Glutamatergic neuron (in vitro differentiated cells): ENCODE data around the gene PLK5. TPM values are rescaled to one million over a fixed set of nuclear protein-coding genes. Genes with fewer than 3 reads are reported as not detected.
"Not testable (repeated sequence)": the region's sequence is repeated elsewhere in the genome, so short reads cannot be mapped to it uniquely, and the experiment has no call there.

Source experiments
- DNase-seq: peaks from one replicate; pipeline ENCODE4 v3.0.0; 2022
- H3K27ac Mint-ChIP-seq: one replicate; pipeline ENCODE4 v1.8.0; 2020; ENCODE audit warnings: mild to moderate bottlenecking, mixed read lengths, inconsistent platforms; ENCODE audit not compliant: unreplicated experiment
- H3K27me3 Mint-ChIP-seq: one replicate; pipeline ENCODE4 v1.8.0; 2020; ENCODE audit warnings: mild to moderate bottlenecking, moderate library complexity, mixed read lengths, inconsistent platforms; ENCODE audit not compliant: unreplicated experiment
- H3K36me3 Mint-ChIP-seq: one replicate; pipeline ENCODE4 v1.8.0; 2020; ENCODE audit warnings: mild to moderate bottlenecking, mixed read lengths, inconsistent platforms; ENCODE audit not compliant: unreplicated experiment
- H3K4me1 Mint-ChIP-seq: one replicate; pipeline ENCODE4 v1.8.0; 2020; ENCODE audit warnings: mild to moderate bottlenecking, low read depth, mixed read lengths, inconsistent platforms; ENCODE audit not compliant: unreplicated experiment
- H3K4me3 Mint-ChIP-seq: one replicate; pipeline ENCODE4 v1.8.0; 2020; ENCODE audit warnings: mild to moderate bottlenecking, mixed read lengths, inconsistent platforms; ENCODE audit not compliant: unreplicated experiment
- H3K9me3 Mint-ChIP-seq: one replicate; pipeline ENCODE4 v1.8.0; 2020; ENCODE audit warnings: mild to moderate bottlenecking, moderate library complexity, mixed read lengths, inconsistent platforms; ENCODE audit not compliant: unreplicated experiment
- total RNA-seq: library from RNA; stranded (reverse); fragmentation: NEBNext Ultra II Directional; extraction: Animal tissue kit (Norgen Biotek cat#: 25700); gene quantifications from one replicate; pipeline ENCODE4 v1.2.1, GENCODE V29; 2021; ENCODE audit not compliant: unreplicated experiment
- TF ChIP-seq, protein P1 (sequence below): fragments of 200-600 bp; sonication (generic); IDR thresholded peaks from one replicate; pipeline ENCODE4 v1.5.0; 2021; ENCODE audit not compliant: partially characterized antibody, unreplicated experiment

The PLK5 gene
- total RNA-seq, 1 donor from 2014 or later = 0.69 TPM

DNA sequence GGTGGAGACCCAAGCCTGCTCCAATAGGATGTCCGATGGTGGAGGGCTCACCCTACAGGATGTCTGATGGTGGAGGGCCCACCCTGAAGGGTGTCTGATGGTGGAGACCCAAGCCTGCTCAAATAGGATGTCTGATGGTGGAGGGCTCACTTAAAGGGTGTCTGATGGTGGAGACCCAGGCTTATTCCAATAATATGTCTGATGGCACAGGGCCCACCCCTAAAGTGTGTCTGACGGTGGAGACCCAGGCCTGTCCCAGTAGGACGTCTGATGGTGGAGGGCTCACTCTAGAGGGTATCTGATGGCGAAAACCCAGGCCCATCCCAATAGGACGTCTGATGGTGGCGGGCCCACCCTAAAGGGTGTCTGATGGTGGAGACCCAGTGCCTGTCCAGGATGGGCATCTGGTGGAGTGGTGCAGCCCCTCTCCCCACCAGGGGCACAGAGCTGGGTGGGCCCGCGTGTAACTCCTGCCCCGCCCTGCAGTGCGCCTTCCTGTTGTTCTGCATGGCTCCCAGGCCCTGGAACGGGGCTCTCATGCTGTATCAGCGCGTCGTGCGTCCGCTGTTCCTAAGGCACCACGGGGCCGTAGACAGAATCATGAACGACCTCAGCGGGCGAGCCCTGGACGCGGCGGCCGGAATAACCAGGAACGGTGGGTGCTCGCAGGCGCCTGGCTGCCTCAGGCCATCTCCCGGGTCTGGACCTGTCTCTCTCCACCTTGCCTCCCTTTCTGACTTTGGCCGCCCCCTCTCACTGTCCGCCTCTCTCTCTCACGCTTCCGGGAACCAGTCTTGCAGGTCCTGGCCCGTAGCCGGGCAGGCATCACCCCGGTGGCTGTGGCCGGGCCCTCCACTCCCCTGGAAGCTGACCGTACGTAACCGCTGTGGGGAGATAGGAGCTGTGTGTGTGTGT, 27.8 kb upstream of the PLK5 start:
- Mint-ChIP-seq H3K27me3 (peaks cover 7% of the 10 kb centered on the region), H3K36me3 (no peaks in the 10 kb centered on the region), H3K27ac (no peak overlapping the region), H3K4me3 (no peak overlapping the region), H3K4me1 (peaks cover 10% of the 10 kb centered on the region), H3K9me3 (peaks cover 5% of the 10 kb centered on the region)
- TF ChIP-seq, protein P1, sequence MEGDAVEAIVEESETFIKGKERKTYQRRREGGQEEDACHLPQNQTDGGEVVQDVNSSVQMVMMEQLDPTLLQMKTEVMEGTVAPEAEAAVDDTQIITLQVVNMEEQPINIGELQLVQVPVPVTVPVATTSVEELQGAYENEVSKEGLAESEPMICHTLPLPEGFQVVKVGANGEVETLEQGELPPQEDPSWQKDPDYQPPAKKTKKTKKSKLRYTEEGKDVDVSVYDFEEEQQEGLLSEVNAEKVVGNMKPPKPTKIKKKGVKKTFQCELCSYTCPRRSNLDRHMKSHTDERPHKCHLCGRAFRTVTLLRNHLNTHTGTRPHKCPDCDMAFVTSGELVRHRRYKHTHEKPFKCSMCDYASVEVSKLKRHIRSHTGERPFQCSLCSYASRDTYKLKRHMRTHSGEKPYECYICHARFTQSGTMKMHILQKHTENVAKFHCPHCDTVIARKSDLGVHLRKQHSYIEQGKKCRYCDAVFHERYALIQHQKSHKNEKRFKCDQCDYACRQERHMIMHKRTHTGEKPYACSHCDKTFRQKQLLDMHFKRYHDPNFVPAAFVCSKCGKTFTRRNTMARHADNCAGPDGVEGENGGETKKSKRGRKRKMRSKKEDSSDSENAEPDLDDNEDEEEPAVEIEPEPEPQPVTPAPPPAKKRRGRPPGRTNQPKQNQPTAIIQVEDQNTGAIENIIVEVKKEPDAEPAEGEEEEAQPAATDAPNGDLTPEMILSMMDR = no peak
- DNase-seq = no peak

DNA sequence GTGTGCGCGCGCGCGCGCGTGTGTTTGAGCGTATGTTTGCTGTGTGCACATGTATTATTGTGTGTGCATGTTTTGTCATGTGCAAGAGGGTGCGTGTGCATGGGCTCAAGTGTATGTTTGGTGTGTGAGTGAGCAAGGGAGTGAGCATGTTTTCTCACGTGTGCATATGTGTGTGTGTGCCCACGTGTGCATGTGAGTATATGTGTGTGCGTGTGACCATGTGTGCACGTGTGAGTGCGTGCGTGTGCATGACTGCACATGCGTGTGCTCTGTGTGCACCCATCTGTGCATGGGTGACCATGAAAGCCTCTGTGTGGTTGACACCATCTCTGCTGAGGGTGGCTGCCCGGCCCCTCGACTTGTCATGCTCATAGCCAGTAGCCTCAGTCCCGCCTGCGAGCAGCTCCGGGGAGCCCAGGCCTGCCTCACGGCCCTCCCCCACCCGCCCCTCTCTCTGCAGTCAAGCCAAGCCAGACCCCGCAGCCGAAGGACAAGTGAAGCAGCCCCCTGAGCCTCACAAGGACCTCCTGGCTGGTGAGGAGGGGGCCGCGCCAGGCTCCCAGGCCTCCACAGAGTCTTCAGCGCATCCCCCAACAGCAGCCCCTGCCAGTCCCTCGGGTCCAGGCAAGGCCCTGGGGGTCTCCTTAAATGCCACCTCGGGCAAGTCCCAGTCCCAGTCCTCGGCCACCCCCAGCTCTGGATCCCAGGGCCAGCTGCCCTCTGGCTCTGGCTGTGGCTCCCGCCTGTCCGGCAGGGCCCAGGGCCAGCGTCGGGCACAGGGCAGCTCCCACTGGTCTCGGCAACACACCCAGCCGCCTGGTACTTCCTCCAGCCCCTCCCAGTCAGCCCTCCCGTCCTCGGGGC, 26.9 kb upstream of the PLK5 start:
- Mint-ChIP-seq H3K27me3 (peaks cover 7% of the 10 kb centered on the region), H3K36me3 (no peaks in the 10 kb centered on the region), H3K4me3 (no peak overlapping the region), H3K9me3 (peaks cover 5% of the 10 kb centered on the region), H3K27ac (peak overlapping the region; percentile 75), H3K4me1 (peaks cover 7% of the 10 kb centered on the region)
- DNase-seq = no peak
- TF ChIP-seq, protein P1 = no peak

DNA sequence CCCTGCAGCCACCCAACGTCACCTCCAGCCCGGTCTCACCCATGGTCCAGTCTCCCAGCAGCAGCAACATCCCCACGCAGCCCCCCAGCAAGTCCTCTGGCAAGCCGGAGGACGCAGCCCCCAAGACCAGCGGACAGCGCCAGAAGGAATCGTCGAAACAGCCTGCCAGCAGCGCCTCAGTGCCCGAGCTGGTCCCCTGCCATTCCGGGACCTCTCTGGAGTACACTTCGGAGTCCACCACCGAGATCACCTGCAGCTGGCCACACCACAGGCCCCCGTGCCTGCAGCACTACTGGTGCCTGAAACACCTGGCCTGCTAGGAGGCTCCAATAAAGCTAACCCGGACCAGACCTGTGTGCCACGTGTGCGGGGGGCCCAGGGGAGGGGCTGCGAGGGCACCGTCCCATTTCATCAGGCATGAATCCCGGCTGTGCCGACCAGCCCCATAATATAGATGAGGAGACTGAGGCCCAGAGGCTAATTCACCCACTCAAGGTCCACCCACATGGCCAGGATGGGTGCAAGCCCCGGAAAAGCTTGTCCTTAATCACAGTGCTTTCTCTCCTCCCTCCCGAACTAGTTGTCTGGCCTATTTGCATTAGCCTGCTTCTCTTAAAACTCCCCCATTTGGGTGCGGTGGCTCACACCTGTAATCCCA, 26.2 kb upstream of the PLK5 start:
- H3K27ac Mint-ChIP-seq = peak overlapping the region; percentile 73
- TF ChIP-seq, protein P1 = no peak
- DNase-seq = no peak
- no peak overlapping the region for H3K4me3 Mint-ChIP-seq
- H3K27me3 Mint-ChIP-seq = peaks cover 7% of the 10 kb centered on the region
- no peaks in the 10 kb centered on the region for H3K36me3 Mint-ChIP-seq
- peaks cover 6% of the 10 kb centered on the region for H3K9me3 Mint-ChIP-seq
- peaks cover 7% of the 10 kb centered on the region for H3K4me1 Mint-ChIP-seq

DNA sequence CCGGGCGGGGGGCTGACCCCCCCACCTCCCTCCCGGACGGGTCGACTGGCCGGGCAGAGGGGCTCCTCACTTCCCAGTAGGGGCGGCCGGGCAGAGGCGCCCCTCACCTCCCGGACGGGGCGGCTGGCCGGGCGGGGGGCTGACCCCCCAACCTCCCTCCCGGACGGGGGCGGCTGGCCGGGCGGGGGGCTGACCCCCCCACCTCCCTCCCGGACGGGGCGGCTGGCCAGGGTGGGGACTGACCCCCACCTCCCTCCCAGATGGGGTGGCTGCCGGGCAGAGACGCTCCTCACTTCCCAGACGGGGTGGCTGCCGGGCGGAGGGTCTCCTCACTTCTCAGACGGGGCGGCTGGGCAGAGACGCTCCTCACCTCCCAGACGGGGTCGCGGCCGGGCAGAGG, 24.6 kb upstream of the PLK5 start:
- not testable (repeated sequence) for H3K36me3 Mint-ChIP-seq

DNA sequence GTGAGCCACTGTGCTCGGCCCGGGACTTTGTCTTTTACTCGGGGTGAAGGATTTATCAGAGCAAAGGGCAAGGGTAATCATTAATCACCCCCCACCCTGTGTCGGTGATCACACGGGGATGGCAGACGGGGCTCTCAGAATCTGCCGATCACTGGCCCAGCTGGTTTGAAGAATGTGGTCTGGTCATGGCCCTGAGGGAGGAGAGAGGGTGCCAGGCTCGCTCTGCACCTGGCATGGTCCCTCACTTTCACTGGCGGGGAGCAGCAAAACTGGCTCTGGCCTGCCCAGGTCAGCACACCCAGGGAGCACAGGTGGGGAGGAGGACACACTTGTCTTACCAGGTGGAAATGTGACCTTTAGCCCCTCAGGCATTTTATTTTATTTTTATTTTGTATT, 22.7 kb upstream of the PLK5 start:
- Mint-ChIP-seq H3K36me3 (no peaks in the 10 kb centered on the region), H3K27me3 (peaks cover 21% of the 10 kb centered on the region), H3K9me3 (peaks cover 8% of the 10 kb centered on the region), H3K27ac (peak overlapping the region; percentile 28), H3K4me3 (no peak overlapping the region), H3K4me1 (no peaks in the 10 kb centered on the region)
- TF ChIP-seq, protein P1 = no peak
- DNase-seq = no peak

More for the DNA sequence above, 24.6 kb upstream of the PLK5 start:
- not testable (repeated sequence) for H3K4me1 Mint-ChIP-seq, H3K9me3 Mint-ChIP-seq, DNase-seq, H3K27ac Mint-ChIP-seq, H3K4me3 Mint-ChIP-seq
- peaks cover 13% of the 10 kb centered on the region for H3K27me3 Mint-ChIP-seq
